OCI-M1 (cell line): ENCODE measurements around the gene SCG5.

ENCODE experiments used
- DNase-seq: peaks from one replicate; lab custom pipeline; 2025; lab: John Stamatoyannopoulos, UW

The SCG5 gene

DNA sequence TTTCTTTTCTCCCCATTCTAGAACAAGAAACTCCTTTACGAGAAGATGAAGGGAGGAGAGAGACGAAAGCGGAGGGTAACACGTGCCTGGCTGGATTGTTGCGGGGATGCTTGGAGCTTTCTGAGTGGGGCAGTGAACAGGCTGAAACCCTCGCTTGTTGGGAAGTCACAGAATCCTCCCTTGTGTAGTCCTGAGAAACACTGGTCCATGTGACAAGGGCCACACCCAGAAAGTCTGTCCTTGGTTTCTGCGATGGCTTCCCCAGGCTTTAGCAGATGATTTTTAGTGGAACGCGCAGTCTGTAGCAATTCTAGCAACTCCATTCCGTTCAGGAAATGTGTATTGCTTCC is 50.2 kb downstream of the SCG5 start:
- DNase-seq, result no peak

GRCh38 chr15:32692286-32692685 is 50.8 kb downstream of the SCG5 start:
- no peak for DNase-seq

- DNase-seq, result no peak
Measured at GRCh38 chr15:32694222-32694983, 52.9 kb downstream of the SCG5 start.

- no peak for DNase-seq
Measured at GRCh38 chr15:32698773-32699390, 57.4 kb downstream of the SCG5 start.

- no peak for DNase-seq
Measured at GRCh38 chr15:32700501-32701150, 59.1 kb downstream of the SCG5 start.

- DNase-seq, result no peak
Measured at GRCh38 chr15:32701863-32702262, 60.4 kb downstream of the SCG5 start.

GRCh38 chr15:32704395-32704981 is 63.0 kb downstream of the SCG5 start:
- DNase-seq, result no peak

GRCh38 chr15:32705446-32705845 is 63.9 kb downstream of the SCG5 start:
- DNase-seq, result peak; percentile 32

DNA sequence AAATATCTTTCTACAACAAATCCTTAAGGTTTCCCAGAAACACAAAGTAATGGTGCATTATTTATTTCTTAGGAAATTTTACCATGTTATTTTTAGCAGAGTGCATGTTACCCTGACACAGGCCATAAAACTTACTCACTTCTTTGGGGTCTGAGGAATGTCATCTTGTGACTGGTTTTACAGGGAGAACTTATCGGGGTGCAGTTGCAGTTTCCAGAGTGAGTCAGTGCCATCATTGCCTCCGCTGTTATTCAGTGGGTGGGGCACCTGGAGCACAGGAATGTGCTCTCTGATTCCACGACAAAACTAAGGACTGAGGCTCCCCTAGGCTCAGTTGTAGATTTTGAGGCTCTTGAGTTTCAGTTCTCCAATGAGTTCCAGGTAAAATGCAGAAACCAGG is 65.2 kb downstream of the SCG5 start:
- no peak for DNase-seq

GRCh38 chr15:32707436-32707835 is 65.9 kb downstream of the SCG5 start:
- DNase-seq, result no peak

DNA sequence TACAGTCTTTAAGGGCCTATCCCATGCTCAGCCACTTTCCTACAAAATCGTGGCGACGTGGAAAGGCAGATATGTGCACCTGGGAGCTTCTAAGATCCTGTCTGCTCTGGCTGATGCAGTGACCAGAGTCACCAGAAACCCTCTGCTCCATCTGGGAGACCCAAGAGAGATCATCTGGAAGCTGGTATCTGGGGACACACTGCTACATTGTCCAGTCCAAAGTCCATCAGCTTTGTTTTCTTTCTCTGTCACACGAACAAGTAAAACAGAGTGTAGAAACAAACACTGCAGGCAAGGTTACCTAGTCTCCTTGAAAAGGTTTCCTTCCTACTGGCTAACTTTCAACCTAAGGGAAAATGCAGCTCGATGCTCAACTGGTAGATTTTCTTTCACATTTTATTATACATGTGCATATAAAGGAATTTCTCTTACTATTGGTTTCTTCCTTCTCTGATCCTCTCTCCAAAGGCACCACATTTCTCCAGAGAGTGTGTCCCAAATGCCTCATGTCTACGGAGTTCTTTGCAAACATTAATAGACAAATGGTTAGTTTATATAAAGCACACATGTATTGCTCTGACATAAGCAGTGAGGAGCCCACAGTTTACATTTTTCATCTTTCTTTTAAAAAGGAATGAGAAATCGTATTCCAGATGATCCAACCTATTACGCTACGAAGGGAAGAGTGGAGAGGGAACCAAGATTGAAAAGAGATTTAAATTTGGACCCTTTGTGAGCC is 68.0 kb downstream of the SCG5 start:
- no peak for DNase-seq

- no peak for DNase-seq
Measured at GRCh38 chr15:32715276-32715675, 73.8 kb downstream of the SCG5 start.

GRCh38 chr15:32716216-32716914 is 74.9 kb downstream of the SCG5 start:
- DNase-seq, result no peak

DNA sequence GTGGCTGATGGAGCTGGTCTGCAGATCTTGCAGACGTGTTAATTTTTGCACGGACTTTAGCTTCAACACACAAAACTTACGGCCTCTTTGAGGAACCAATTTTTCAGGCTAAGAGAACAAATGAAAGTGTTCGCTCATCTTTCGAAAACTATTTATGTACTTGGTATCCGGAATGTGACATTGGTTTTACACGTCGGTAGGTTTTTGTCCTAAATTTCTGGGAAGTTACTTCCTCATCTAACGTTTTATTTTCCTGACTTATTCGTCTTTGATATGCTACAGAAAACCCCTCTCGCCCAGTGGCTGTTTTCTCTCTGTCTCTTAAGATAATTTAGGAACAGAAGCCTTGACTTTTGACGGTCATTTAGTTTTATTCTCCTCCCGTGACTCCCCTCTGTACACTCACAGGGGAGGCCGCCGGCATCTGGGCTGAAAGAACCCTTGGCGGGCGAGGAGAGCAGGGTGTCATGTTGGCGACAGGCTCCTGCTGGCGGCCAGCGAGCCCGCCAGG is 75.5 kb downstream of the SCG5 start:
- DNase-seq, result no peak

DNA sequence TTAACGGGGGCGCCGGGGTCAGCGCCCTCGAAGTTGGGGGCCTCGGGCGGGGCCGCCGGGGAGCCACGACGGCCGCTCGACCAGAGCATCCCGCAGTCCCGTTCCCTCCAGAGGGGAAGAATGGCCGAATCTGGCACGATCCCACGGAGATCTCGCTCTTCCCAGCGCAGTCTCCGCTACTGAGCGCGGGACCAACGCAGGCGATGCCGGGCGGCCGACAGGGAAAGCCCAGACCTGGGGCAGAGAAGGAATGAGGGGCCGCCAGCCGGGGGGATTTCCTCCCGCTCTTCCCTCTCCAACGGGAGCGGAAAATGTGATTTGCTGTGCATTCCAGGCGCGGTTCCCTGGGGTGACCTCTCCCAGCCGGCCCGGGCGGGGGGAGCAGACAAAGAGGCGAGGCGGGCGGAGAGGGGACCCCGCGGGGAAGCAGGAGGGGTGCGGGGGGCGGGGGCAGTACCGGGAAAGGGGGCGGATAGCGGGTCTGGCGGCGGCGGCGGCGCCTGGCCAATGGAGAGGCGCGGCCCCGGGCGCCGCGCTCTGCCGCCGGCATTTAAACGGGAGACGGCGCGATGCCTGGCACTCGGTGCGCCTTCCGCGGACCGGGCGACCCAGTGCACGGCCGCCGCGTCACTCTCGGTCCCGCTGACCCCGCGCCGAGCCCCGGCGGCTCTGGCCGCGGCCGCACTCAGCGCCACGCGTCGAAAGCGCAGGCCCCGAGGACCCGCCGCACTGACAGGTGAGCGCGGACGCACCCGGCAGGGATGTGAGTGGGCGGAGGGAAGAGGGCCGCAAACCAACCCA is 76.1 kb downstream of the SCG5 start, which contains the start of gene GREM1:
Gene GREM1 (plus strand): TSS at position 579 of the 801 bp plus-strand sequence. CDS start 12,687 bp downstream, outside the sequence.
- no peak for DNase-seq

GRCh38 chr15:32718227-32718820 is 76.8 kb downstream of the SCG5 start:
- no peak for DNase-seq

DNA sequence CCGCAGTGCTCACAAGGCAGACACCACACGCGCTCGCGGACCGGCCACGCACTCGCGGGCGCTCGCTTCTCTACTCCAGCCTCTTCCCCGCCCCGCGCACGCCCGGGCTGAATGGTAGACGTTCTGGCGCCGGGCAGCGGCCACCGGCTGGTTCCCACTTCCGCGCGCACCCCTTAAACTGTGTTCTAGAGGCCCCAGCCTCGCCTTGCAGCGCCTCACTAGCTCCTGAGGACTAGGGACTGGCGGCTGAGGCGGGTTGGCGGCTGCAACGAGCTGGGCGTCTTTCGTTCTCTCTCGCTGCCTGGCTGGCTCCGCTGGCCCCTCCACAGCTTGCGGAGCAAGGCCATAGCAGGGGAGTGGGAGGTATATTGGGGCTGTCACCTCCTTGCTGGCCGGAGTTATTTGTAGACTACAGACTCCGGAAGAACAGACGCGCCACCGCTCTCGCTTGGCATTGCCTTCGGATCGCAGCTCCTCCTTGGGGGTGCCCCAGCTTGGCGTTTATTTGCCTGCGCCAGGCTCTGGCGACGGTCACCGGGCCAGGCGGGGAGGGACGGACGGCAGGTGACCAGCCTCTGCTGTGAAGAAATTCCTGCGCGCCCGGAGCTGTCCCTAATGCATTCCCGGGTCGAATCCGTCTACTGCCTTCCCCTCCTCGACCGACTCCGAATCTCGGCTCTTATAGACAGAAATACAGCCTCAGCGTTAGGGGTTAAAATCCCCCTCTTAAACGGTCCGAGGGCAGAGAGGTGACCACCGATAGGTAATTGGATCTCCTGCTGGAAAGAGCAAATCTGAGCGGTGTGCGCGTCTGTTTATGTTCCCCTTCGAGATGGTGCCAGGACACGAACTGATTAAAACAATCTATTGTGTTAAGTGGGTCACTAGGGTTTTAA is 77.6 kb downstream of the SCG5 start:
- DNase-seq, result no peak

DNA sequence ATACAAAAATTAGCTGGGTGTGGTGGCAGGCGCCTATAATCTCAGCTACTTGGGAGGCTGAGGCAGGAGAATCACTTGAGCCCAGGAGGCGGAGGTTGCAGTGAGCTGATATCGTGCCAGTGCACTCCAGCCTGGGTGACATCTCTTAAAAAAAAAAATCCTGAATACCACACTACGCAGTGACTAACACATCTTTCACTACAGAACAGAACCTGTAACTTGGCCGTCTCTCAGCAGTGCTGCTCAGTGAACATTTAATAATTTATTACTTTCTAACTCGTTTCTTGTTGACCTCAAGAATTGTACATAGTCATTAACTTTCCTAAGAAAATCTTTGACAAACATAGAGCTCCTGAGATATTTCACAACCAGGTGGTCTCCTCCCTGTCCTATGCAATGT is 80.1 kb downstream of the SCG5 start:
- DNase-seq, result no peak

DNA sequence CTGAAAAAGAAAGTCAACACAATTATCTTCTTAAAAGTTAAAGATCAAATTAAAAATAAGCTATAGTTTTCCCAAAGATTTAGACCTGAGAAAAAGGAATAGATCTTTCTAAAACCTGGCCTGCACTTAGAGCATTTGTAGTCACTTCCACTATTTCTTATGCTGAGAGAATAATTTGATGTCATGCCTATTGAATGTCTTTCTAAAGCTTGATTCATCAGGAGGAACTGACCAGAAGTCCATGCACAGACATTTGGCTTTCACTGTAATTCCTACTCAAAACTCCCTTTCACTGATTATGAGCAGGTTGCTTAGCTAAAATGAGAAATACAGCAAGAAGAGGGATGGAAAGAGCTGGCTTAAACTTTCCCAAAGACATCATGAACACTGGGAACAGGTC is 80.6 kb downstream of the SCG5 start:
- DNase-seq, result no peak
